ENCODE measurements around the gene EIF4B. TPM values are rescaled to one million over a fixed set of nuclear protein-coding genes. Genes with fewer than 3 reads are reported as not detected.
"Not testable (repeated sequence)": the region's sequence is repeated elsewhere in the genome, so short reads cannot be mapped to it uniquely, and the experiment has no call there.

Gene EIF4B
- total RNA-seq, 1 experiment from 2014 or later, result 351 TPM

DNA sequence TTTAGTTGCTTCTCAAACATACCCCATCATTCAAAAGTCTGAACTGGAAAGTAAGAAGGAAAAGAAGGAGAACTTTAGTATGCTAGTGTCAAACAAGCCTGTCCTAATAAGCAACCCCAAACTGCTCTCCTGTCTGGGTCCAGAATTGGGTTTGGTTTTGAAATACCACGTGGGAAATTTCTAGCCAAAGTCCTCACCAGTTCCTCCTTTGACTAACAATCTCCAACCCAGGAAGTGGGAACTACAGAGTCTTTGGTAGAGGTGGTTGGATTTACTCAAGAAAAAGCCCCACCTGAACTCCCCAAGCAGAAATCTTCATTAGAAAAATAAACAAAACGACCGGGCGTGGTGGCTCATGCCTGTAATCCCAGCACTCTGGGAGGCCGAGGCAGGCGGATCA lies 17.4 kb upstream of the EIF4B start:
- H3K4me1 ChIP-seq (ENCODE audit: control insufficient read depth, insufficient read depth, low read length), result peaks cover 12% of the 10 kb centered on the region; the same call in 1 of the 2 replicates
- in situ Hi-C loops (cut with HindIII; ENCODE audit: low pct_unique_long_range_greater_than_20kb, low sequenced_read_pairs) (loop anchor here (25.0 kb wide), 1 partner anchor 102 kb away; no protein-coding TSS in a partner anchor), intact Hi-C loops (cut with micrococcal nuclease; ENCODE audit: unreplicated experiment) (no loop called here)
- ATAC-seq (no peak), DNase-seq (ENCODE audit: low read depth, low spot score) (no peak)
- no peaks in the 10 kb centered on the region for H3K36me3 ChIP-seq (ENCODE audit: control insufficient read depth, insufficient read depth, low read length)
- ChIA-PET POLR2A (no interaction called here), CTCF (no interaction called here)
- H3K4me3 ChIP-seq (ENCODE audit: low read depth in 2 of 2, low read length in 2 of 2), result no peak overlapping the region
- TF ChIP-seq POLR2AphosphoS5 (IDR thresholded peaks at IDR 0.05; ENCODE audit: low read depth, low read length) (no peak), SIN3A (IDR thresholded peaks at IDR 0.05; ENCODE audit: borderline replicate concordance, insufficient read depth, low read depth, low read length) (no peak), TCF7L2 (IDR thresholded peaks at IDR 0.05; ENCODE audit: low read depth, low read length) (no peak)
- TF ChIP-seq, protein P1, sequence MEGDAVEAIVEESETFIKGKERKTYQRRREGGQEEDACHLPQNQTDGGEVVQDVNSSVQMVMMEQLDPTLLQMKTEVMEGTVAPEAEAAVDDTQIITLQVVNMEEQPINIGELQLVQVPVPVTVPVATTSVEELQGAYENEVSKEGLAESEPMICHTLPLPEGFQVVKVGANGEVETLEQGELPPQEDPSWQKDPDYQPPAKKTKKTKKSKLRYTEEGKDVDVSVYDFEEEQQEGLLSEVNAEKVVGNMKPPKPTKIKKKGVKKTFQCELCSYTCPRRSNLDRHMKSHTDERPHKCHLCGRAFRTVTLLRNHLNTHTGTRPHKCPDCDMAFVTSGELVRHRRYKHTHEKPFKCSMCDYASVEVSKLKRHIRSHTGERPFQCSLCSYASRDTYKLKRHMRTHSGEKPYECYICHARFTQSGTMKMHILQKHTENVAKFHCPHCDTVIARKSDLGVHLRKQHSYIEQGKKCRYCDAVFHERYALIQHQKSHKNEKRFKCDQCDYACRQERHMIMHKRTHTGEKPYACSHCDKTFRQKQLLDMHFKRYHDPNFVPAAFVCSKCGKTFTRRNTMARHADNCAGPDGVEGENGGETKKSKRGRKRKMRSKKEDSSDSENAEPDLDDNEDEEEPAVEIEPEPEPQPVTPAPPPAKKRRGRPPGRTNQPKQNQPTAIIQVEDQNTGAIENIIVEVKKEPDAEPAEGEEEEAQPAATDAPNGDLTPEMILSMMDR (IDR thresholded peaks at IDR 0.05), result no peak
- TF ChIP-seq, protein P2, sequence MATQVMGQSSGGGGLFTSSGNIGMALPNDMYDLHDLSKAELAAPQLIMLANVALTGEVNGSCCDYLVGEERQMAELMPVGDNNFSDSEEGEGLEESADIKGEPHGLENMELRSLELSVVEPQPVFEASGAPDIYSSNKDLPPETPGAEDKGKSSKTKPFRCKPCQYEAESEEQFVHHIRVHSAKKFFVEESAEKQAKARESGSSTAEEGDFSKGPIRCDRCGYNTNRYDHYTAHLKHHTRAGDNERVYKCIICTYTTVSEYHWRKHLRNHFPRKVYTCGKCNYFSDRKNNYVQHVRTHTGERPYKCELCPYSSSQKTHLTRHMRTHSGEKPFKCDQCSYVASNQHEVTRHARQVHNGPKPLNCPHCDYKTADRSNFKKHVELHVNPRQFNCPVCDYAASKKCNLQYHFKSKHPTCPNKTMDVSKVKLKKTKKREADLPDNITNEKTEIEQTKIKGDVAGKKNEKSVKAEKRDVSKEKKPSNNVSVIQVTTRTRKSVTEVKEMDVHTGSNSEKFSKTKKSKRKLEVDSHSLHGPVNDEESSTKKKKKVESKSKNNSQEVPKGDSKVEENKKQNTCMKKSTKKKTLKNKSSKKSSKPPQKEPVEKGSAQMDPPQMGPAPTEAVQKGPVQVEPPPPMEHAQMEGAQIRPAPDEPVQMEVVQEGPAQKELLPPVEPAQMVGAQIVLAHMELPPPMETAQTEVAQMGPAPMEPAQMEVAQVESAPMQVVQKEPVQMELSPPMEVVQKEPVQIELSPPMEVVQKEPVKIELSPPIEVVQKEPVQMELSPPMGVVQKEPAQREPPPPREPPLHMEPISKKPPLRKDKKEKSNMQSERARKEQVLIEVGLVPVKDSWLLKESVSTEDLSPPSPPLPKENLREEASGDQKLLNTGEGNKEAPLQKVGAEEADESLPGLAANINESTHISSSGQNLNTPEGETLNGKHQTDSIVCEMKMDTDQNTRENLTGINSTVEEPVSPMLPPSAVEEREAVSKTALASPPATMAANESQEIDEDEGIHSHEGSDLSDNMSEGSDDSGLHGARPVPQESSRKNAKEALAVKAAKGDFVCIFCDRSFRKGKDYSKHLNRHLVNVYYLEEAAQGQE (IDR thresholded peaks at IDR 0.05; ENCODE audit: insufficient read depth in 1 of 2, low read depth in 2 of 2, low read length in 1 of 2), result no peak
- H3K9me3 ChIP-seq (ENCODE audit: control insufficient read depth, insufficient read depth, low read depth, low read length), result no peaks in the 10 kb centered on the region
- no peaks in the 10 kb centered on the region for H3K27me3 ChIP-seq (ENCODE audit: control insufficient read depth, insufficient read depth, low read length)
- no TSS peak for BruUV-seq (replicated peaks)
- no peak overlapping the region for H3K27ac ChIP-seq (ENCODE audit: low read length)

DNA sequence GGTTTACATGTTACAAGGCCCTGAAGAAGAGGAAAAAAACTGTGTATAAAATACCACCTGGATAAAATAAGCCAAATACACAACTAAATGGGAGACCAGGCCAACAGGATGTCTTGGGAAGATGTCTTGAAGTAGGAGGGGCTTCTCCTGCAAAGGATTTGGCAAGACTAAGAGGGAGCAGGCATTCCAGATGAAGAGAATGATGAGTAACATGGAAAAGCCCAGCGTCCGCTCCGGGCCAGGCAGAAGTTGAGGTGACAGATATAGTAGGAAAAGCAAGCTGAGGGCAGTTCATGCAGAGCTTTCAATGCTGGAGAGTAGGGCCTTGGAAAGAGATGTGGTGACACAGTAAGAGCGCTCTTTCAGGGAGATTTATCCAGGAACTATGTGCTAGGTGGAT lies 16.1 kb upstream of the EIF4B start:
- CTCF ChIA-PET, result no interaction called here
- no TSS peak for BruUV-seq (replicated peaks)
- DNase-seq (ENCODE audit: low read depth, low spot score), result no peak

DNA sequence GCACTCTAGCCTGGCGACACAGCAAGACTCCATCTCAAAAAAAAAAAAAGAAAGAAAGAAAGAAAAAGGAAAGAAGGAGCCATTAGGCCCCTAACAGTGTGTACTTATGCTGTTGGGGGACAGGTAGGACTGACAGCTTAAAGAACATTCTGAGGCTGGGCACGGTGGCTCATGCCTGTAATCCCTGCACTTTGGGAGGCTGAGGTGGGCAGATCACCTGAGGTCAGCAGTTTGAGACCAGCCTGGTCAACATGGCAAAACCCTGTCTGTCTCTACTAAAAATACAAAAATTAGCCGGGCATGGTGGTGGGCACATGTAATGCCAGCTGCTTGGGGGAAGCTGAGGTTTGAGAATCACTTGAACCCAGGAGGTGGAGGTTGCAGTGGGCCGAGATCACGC lies 14.0 kb upstream of the EIF4B start:
- H3K9me3 ChIP-seq (ENCODE audit: control insufficient read depth, insufficient read depth, low read depth, low read length); H3K27ac ChIP-seq (ENCODE audit: low read length); ATAC-seq; DNase-seq (ENCODE audit: low read depth, low spot score); intact Hi-C loops (cut with micrococcal nuclease; ENCODE audit: unreplicated experiment); H3K4me3 ChIP-seq (ENCODE audit: low read depth in 2 of 2, low read length in 2 of 2); BruUV-seq (replicated peaks); H3K27me3 ChIP-seq (ENCODE audit: control insufficient read depth, insufficient read depth, low read length); H3K36me3 ChIP-seq (ENCODE audit: control insufficient read depth, insufficient read depth, low read length): not testable (repeated sequence)
- in situ Hi-C loops (cut with HindIII; ENCODE audit: low pct_unique_long_range_greater_than_20kb, low sequenced_read_pairs), result loop anchor here (25.0 kb wide), 1 partner anchor 105 kb away; no protein-coding TSS in a partner anchor
- ChIA-PET CTCF (interaction anchor here (1.1 to 1.2 kb wide), 2 partner anchors 11 to 12 kb away, joined by 6 read pairs; no protein-coding TSS in a partner anchor), POLR2A (interaction anchor here (2.5 kb wide), 1 partner anchor 14 kb away, joined by 9 read pairs; the partner anchor contains the start of gene EIF4B)
- peaks cover 12% of the 10 kb centered on the region; the same call in 1 of the 2 replicates for H3K4me1 ChIP-seq (ENCODE audit: control insufficient read depth, insufficient read depth, low read length)

More for the DNA sequence above, 16.1 kb upstream of the EIF4B start:
- no peaks in the 10 kb centered on the region for H3K36me3 ChIP-seq (ENCODE audit: control insufficient read depth, insufficient read depth, low read length)
- in situ Hi-C loops (cut with HindIII; ENCODE audit: low pct_unique_long_range_greater_than_20kb, low sequenced_read_pairs) (loop anchor here (25.0 kb wide), 1 partner anchor 103 kb away; no protein-coding TSS in a partner anchor), intact Hi-C loops (cut with micrococcal nuclease; ENCODE audit: unreplicated experiment) (no loop called here)
- no peaks in the 10 kb centered on the region for H3K27me3 ChIP-seq (ENCODE audit: control insufficient read depth, insufficient read depth, low read length)
- no peaks in the 10 kb centered on the region for H3K9me3 ChIP-seq (ENCODE audit: control insufficient read depth, insufficient read depth, low read depth, low read length)
- no peak for ATAC-seq
- no peak overlapping the region for H3K4me3 ChIP-seq (ENCODE audit: low read depth in 2 of 2, low read length in 2 of 2)
- no peak for TF ChIP-seq TCF7L2 (IDR thresholded peaks at IDR 0.05; ENCODE audit: low read depth, low read length)
- TF ChIP-seq, protein P2 (IDR thresholded peaks at IDR 0.05; ENCODE audit: insufficient read depth in 1 of 2, low read depth in 2 of 2, low read length in 1 of 2), result no peak
- TF ChIP-seq, protein P1 (IDR thresholded peaks at IDR 0.05), result no peak
- TF ChIP-seq SIN3A (IDR thresholded peaks at IDR 0.05; ENCODE audit: borderline replicate concordance, insufficient read depth, low read depth, low read length), result no peak
- no peak for TF ChIP-seq POLR2AphosphoS5 (IDR thresholded peaks at IDR 0.05; ENCODE audit: low read depth, low read length)
- H3K4me1 ChIP-seq (ENCODE audit: control insufficient read depth, insufficient read depth, low read length), result peaks cover 12% of the 10 kb centered on the region; the same call in 1 of the 2 replicates
- POLR2A ChIA-PET, result interaction anchor here (2.5 kb wide), 1 partner anchor 16 kb away, joined by 9 read pairs; the partner anchor contains the start of gene EIF4B
- no peak overlapping the region for H3K27ac ChIP-seq (ENCODE audit: low read length)
